ENCODE results near the gene VWA8.

Gene VWA8

DNA sequence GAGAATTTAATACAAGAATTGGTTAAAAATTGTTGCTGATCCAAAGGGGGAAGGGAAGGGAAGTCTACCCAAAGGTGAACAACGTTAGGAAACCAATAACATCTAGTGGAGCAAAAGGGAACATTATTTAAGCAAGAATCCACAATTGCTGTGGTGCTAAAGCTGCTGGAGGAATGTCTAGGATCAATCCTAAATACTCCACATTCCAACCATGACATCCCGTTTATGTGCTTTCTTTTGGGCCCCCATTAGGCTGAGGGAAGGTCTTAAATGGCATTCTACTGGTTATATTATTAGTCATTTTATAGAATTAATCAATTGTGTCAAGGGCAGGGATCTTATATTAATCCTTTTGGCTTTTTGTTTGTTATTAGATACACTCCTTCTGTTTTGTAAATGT is 39.9 kb upstream of the VWA8 start:
- DNase-seq (ENCODE audit: low spot score): no peak
- Histone ChIP-seq H3K36me3 (ENCODE audit: low read depth) (no peaks in the 10 kb centered on the region), H3K9me3 (ENCODE audit: severe bottlenecking) (no peaks in the 10 kb centered on the region), H3K27ac (ENCODE audit: poor library complexity, severe bottlenecking) (no peak overlapping the region), H3K4me3 (ENCODE audit: severe bottlenecking) (no peak overlapping the region), H3K27me3 (ENCODE audit: insufficient read depth, poor library complexity, severe bottlenecking) (no peaks in the 10 kb centered on the region), H3K4me1 (ENCODE audit: insufficient read depth, poor library complexity, severe bottlenecking) (peaks cover 9% of the 10 kb centered on the region)
- TF ChIP-seq, protein P1, sequence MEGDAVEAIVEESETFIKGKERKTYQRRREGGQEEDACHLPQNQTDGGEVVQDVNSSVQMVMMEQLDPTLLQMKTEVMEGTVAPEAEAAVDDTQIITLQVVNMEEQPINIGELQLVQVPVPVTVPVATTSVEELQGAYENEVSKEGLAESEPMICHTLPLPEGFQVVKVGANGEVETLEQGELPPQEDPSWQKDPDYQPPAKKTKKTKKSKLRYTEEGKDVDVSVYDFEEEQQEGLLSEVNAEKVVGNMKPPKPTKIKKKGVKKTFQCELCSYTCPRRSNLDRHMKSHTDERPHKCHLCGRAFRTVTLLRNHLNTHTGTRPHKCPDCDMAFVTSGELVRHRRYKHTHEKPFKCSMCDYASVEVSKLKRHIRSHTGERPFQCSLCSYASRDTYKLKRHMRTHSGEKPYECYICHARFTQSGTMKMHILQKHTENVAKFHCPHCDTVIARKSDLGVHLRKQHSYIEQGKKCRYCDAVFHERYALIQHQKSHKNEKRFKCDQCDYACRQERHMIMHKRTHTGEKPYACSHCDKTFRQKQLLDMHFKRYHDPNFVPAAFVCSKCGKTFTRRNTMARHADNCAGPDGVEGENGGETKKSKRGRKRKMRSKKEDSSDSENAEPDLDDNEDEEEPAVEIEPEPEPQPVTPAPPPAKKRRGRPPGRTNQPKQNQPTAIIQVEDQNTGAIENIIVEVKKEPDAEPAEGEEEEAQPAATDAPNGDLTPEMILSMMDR (IDR thresholded peaks at IDR 0.05; ENCODE audit: poor library complexity, severe bottlenecking): no peak
- no peak for ATAC-seq (ENCODE audit: low read depth)

DNA sequence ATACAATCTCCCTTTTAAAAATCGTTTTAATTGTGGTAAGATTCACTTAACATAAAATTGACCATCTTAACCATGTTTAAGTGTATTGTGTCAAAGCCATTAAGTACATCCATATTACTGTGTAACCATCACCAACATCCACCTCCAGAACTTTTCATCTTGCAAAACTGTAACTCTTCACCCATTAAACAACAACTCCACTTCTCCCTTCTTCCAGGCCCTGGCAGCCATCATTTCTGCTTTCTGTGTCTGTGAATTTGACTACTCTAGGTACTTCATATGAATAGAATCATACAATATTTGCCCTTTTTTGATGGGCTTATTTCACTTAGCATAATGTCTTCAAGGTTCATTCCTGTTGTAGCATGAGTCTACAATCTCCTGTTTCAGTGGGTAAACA is 36.5 kb upstream of the VWA8 start:
- TF ChIP-seq, protein P1 (IDR thresholded peaks at IDR 0.05; ENCODE audit: poor library complexity, severe bottlenecking): no peak

DNA sequence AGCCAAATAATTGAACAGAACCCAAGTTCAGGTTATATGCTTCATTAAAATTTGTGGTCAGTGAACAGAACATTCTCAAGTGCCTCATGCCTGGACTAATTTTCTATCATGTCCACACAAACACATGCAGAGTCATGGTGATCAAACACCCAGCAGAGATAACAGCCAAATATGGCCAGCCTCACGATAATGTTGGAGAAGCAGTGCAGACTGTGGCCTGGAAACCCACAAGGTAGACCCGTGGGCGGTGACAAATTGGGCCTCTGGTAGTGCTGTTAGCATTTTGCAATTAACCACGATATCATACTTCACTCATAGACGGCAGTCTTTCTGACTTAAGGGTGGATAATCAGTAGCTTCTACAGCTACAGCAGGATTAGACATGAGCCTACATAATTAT is 35.0 kb upstream of the VWA8 start:
- no peaks in the 10 kb centered on the region for H3K9me3 ChIP-seq (ENCODE audit: severe bottlenecking)
- H3K27me3 ChIP-seq (ENCODE audit: insufficient read depth, poor library complexity, severe bottlenecking): no peaks in the 10 kb centered on the region
- DNase-seq (ENCODE audit: low spot score) (no peak), ATAC-seq (ENCODE audit: low read depth) (no peak)
- no peak overlapping the region for H3K27ac ChIP-seq (ENCODE audit: poor library complexity, severe bottlenecking)
- no peaks in the 10 kb centered on the region for H3K36me3 ChIP-seq (ENCODE audit: low read depth)
- TF ChIP-seq, protein P1 (IDR thresholded peaks at IDR 0.05; ENCODE audit: poor library complexity, severe bottlenecking): no peak
- H3K4me3 ChIP-seq (ENCODE audit: severe bottlenecking): no peak overlapping the region
- no peaks in the 10 kb centered on the region for H3K4me1 ChIP-seq (ENCODE audit: insufficient read depth, poor library complexity, severe bottlenecking)

More for the DNA sequence above, 36.5 kb upstream of the VWA8 start:
- ATAC-seq (ENCODE audit: low read depth) (no peak), DNase-seq (ENCODE audit: low spot score) (no peak)
- Histone ChIP-seq H3K27ac (ENCODE audit: poor library complexity, severe bottlenecking) (no peak overlapping the region), H3K27me3 (ENCODE audit: insufficient read depth, poor library complexity, severe bottlenecking) (no peaks in the 10 kb centered on the region), H3K4me3 (ENCODE audit: severe bottlenecking) (no peak overlapping the region), H3K9me3 (ENCODE audit: severe bottlenecking) (no peaks in the 10 kb centered on the region), H3K36me3 (ENCODE audit: low read depth) (no peaks in the 10 kb centered on the region), H3K4me1 (ENCODE audit: insufficient read depth, poor library complexity, severe bottlenecking) (peaks cover 9% of the 10 kb centered on the region)

GRCh38 chr13:41995336-41995735 is 34.4 kb upstream of the VWA8 start:
- Histone ChIP-seq H3K4me1 (ENCODE audit: insufficient read depth, poor library complexity, severe bottlenecking) (no peaks in the 10 kb centered on the region), H3K9me3 (ENCODE audit: severe bottlenecking) (no peaks in the 10 kb centered on the region), H3K4me3 (ENCODE audit: severe bottlenecking) (no peak overlapping the region), H3K27me3 (ENCODE audit: insufficient read depth, poor library complexity, severe bottlenecking) (no peaks in the 10 kb centered on the region), H3K27ac (ENCODE audit: poor library complexity, severe bottlenecking) (no peak overlapping the region), H3K36me3 (ENCODE audit: low read depth) (no peaks in the 10 kb centered on the region)
- DNase-seq (ENCODE audit: low spot score): no peak
- no peak for ATAC-seq (ENCODE audit: low read depth)
- TF ChIP-seq, protein P1 (IDR thresholded peaks at IDR 0.05; ENCODE audit: poor library complexity, severe bottlenecking): no peak

GRCh38 chr13:41994696-41995095 is 33.8 kb upstream of the VWA8 start:
- no peak overlapping the region for H3K27ac ChIP-seq (ENCODE audit: poor library complexity, severe bottlenecking)
- TF ChIP-seq, protein P1 (IDR thresholded peaks at IDR 0.05; ENCODE audit: poor library complexity, severe bottlenecking): no peak
- ATAC-seq (ENCODE audit: low read depth) (no peak), DNase-seq (ENCODE audit: low spot score) (no peak)
- no peak overlapping the region for H3K4me3 ChIP-seq (ENCODE audit: severe bottlenecking)
- H3K36me3 ChIP-seq (ENCODE audit: low read depth): no peaks in the 10 kb centered on the region
- H3K4me1 ChIP-seq (ENCODE audit: insufficient read depth, poor library complexity, severe bottlenecking): no peaks in the 10 kb centered on the region
- H3K9me3 ChIP-seq (ENCODE audit: severe bottlenecking): no peaks in the 10 kb centered on the region
- H3K27me3 ChIP-seq (ENCODE audit: insufficient read depth, poor library complexity, severe bottlenecking): no peaks in the 10 kb centered on the region
